ENCODE results near the gene VPS8.

DNA sequence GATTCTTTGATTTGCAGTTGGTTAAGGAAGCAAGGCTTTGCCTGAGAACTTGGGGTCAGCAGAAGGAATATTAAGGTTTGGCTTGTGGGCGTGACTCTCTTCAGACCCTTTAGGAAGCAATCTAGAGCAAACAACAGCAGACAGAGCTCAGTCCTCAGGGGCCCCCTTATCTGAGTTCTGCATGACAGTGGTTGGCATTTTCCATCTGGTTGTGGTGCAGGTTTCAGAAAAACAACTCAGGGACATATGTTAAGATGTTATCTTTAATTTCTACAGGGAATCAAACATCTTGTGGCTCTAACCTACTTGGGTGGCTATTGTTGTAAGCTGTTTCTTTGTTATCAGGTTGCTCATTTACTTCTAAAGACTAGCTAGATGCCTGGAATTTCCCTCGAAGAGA is 141.4 kb downstream of the VPS8 start:
- TF ChIP-seq POLR2A (IDR thresholded peaks at IDR 0.05; ENCODE audit: insufficient read depth in 1 of 2, low read depth in 2 of 2, low read length in 2 of 2) (no peak), KLF16 (CRISPR knock-in tag; IDR thresholded peaks at IDR 0.05) (no peak)
- TF ChIP-seq, protein P1, sequence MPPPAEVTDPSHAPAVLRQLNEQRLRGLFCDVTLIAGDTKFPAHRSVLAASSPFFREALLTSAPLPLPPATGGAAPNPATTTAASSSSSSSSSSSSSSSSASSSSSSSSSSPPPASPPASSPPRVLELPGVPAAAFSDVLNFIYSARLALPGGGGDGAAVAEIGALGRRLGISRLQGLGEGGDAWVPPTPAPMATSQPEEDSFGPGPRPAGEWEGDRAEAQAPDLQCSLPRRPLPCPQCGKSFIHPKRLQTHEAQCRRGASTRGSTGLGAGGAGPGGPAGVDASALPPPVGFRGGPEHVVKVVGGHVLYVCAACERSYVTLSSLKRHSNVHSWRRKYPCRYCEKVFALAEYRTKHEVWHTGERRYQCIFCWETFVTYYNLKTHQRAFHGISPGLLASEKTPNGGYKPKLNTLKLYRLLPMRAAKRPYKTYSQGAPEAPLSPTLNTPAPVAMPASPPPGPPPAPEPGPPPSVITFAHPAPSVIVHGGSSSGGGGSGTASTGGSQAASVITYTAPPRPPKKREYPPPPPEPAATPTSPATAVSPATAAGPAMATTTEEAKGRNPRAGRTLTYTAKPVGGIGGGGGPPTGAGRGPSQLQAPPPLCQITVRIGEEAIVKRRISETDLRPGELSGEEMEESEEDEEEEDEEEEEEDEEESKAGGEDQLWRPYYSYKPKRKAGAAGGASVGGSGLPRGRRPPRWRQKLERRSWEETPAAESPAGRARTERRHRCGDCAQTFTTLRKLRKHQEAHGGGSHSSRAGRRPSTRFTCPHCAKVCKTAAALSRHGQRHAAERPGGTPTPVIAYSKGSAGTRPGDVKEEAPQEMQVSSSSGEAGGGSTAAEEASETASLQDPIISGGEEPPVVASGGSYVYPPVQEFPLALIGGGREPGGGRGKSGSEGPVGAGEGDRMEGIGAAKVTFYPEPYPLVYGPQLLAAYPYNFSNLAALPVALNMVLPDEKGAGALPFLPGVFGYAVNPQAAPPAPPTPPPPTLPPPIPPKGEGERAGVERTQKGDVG (CRISPR knock-in tag; IDR thresholded peaks at IDR 0.05; ENCODE audit: borderline replicate concordance) = no peak

Measured in HepG2 (cell line).